ENCODE measurements around the gene TOP1.
"Not testable (repeated sequence)": the region's sequence is repeated elsewhere in the genome, so short reads cannot be mapped to it uniquely, and the experiment has no call there.

TOP1 gene

DNA sequence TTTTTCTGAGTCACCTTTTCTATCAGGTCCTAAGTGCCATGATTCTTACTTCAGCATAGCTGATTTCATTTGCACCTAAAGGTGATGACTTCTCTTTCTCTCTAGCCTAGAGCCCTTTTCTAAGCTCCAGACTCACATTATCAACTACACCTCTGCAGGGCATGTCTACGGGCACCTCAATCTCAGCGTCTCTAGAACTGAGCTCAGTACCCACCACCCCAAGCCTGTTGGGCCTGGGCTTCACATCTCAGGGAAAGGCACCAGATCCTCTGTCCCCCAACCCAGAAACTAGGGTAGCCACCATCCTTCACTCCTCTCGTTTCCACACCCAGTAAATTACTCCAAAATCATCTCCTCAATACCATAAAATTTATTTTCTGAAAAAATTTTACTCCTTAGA, 98.1 kb downstream of the TOP1 start:
- Histone ChIP-seq H3K9me3 (ENCODE audit: control insufficient read depth, low read depth, low read length) (no peaks in the 10 kb centered on the region), H3K27me3 (ENCODE audit: control insufficient read depth, insufficient read depth, low read length) (no peaks in the 10 kb centered on the region), H3K9ac (ENCODE audit: low read length) (no peak overlapping the region), H3K4me3 (ENCODE audit: low read length) (no peak overlapping the region), H3K36me3 (ENCODE audit: control insufficient read depth, low read depth, low read length) (peaks cover 44% of the 10 kb centered on the region), H3K4me1 (ENCODE audit: control insufficient read depth, low read depth, low read length) (no peaks in the 10 kb centered on the region), H3K27ac (ENCODE audit: low read length) (no peak overlapping the region)

DNA sequence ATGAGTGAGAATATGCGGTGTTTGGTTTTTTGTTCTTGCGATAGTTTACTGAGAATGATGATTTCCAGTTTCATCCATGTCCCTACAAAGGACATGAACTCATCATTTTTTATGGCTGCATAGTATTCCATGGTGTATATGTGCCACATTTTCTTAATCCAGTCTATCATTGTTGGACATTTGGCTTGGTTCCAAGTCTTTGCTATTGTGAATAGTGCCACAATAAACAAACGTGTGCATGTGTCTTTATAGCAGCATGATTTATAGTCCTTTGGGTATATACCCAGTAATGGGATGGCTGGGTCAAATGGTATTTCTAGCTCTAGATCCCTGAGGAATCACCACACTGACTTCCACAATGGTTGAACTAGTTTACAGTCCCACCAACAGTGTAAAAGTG, 99.7 kb downstream of the TOP1 start:
- H3K9me3 ChIP-seq (ENCODE audit: control insufficient read depth, low read depth, low read length); H3K9ac ChIP-seq (ENCODE audit: low read length); H3K4me1 ChIP-seq (ENCODE audit: control insufficient read depth, low read depth, low read length); H3K4me3 ChIP-seq (ENCODE audit: low read length); H3K27me3 ChIP-seq (ENCODE audit: control insufficient read depth, insufficient read depth, low read length); H3K27ac ChIP-seq (ENCODE audit: low read length): not testable (repeated sequence)
- H3K36me3 ChIP-seq (ENCODE audit: control insufficient read depth, low read depth, low read length) = peaks cover 28% of the 10 kb centered on the region

DNA sequence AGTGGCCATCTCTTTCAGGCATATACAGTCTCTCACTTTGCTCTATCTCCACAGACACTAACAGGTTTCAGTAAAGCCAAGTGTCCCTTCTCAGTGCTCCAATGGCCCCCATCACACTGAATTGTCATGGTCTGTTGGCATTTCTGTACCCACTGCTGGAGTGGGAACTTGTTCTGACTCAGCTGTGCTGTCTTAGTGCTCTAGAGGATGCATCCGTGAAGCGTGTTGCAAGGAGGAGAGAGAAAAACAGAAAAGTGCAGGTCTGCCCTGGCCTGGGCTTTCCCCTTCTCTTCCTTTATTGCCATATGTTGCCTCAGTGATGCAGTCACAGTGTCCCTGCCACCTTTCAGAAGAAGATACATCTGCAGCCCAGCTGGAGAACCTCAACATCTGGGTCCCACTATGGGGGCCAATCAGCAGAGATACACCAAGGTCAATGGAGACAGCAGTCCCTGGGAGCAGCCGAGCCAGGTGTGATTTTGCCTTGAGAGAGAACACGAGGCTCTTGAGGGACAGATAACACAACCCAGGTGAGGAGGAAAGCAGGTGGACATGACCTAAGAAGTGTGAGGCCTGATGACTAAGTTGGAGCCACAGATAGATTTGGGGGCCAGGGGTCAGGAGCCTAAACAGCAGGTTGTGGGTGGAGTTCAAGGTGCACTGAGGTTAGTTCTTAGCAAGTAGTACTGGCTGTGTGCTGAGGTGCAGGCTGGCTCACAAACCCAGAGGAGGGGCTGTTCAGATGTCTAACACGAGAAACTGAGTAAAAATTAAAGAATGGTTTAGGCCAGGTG, 103.2 kb downstream of the TOP1 start:
- H3K9ac ChIP-seq (ENCODE audit: low read length) = no peak overlapping the region
- no peak overlapping the region for H3K4me3 ChIP-seq (ENCODE audit: low read length)
- no peak overlapping the region for H3K27ac ChIP-seq (ENCODE audit: low read length)
- peaks cover 16% of the 10 kb centered on the region for H3K4me1 ChIP-seq (ENCODE audit: control insufficient read depth, low read depth, low read length)
- peaks cover 10% of the 10 kb centered on the region for H3K27me3 ChIP-seq (ENCODE audit: control insufficient read depth, insufficient read depth, low read length)
- no peaks in the 10 kb centered on the region for H3K9me3 ChIP-seq (ENCODE audit: control insufficient read depth, low read depth, low read length)
- peaks cover 3% of the 10 kb centered on the region for H3K36me3 ChIP-seq (ENCODE audit: control insufficient read depth, low read depth, low read length)

DNA sequence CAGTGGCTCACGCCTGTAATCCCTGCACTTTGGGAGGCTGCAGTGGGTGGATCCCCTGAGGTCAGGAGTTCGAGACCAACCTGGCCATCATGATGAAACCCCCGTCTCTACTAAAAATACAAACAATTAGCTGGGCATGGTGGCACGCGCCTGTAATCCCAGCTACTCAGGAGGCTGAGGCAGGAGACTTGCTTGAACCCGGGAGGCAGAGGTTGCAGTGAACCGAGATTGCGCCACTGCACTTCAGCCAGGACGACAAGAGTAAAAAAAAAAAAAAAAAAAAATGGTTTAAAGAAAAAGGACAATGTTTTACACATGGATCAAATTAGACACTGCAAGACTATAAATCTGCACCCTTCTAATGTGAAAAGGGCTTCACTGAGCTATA, 103.8 kb downstream of the TOP1 start:
- H3K27ac ChIP-seq (ENCODE audit: low read length); H3K9me3 ChIP-seq (ENCODE audit: control insufficient read depth, low read depth, low read length); H3K36me3 ChIP-seq (ENCODE audit: control insufficient read depth, low read depth, low read length); H3K4me3 ChIP-seq (ENCODE audit: low read length); H3K27me3 ChIP-seq (ENCODE audit: control insufficient read depth, insufficient read depth, low read length); H3K9ac ChIP-seq (ENCODE audit: low read length): not testable (repeated sequence)
- peaks cover 16% of the 10 kb centered on the region for H3K4me1 ChIP-seq (ENCODE audit: control insufficient read depth, low read depth, low read length)

DNA sequence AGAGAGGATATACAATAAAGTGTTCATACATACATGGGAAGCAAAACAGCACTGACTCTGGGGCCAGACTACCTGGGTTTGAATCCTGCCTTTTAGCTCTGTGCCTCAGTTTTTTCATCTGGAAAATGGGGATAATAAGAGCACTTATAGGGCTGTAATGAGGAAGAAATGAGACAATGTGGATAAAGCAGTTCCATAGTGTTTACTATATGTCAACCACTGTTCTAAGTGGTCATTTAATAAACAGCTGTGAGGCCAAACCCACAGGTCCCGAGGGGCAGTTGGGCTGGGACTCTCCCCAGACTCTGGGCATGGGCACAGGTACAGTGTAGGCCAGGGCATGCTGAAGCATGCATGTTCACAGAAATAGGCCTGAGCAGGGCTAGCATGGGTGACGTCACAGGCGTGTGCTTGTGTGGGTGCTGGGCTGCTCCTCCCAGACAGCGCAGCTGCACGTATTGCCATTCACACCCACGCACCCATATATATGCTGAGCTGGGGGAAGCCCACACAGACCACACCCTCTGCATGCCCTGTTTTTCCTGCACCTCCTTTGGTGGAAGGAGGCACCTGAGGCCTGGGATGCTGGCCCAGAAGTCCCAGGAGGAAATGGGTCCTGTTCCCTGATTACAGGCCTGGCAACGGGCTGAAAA, 105.2 kb downstream of the TOP1 start:
- no peaks in the 10 kb centered on the region for H3K9me3 ChIP-seq (ENCODE audit: control insufficient read depth, low read depth, low read length)
- H3K4me3 ChIP-seq (ENCODE audit: low read length) = no peak overlapping the region
- H3K27me3 ChIP-seq (ENCODE audit: control insufficient read depth, insufficient read depth, low read length) = peaks cover 10% of the 10 kb centered on the region
- peaks cover 17% of the 10 kb centered on the region for H3K4me1 ChIP-seq (ENCODE audit: control insufficient read depth, low read depth, low read length)
- no peaks in the 10 kb centered on the region for H3K36me3 ChIP-seq (ENCODE audit: control insufficient read depth, low read depth, low read length)
- H3K27ac ChIP-seq (ENCODE audit: low read length) = no peak overlapping the region
- H3K9ac ChIP-seq (ENCODE audit: low read length) = no peak overlapping the region

DNA sequence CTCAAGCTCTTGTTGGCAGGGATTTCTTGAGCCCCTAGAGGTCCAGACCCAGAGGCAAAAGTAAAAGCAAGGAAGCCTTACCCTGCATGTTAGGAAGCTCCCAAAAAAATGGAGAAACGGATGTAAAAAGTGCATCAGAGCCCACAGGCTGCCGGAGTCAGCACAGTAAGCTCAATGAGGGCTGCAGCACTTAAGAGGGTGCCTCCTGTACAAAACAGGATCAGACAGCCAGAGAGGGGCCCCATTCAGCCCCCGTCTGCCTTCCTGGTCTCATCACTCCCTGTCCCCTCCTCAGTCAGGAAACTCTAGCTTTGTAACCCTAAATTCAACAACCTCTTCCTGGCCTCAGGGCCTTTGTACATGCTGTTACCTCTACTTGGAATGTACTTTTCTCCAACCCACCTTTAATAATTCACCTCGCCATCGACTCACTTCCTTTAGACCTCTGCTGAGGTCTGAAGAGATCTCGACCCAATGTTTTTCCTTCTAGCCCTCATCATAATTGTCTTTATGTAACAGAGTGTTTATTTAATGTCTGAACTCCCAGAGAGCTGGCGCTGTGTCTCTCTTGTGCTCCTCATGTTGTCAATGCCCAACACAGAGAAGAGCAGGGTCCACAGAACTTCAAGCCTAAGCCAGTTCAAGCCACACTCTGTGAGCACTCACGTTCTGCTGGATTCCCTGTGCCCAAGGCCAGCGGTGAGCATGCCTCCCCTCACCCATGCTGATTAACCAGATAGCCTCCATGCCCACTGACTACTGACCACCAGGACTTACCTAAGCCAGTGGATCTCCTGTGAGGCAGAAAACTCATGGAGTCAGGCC, 106.0 kb downstream of the TOP1 start:
- no peak overlapping the region for H3K4me3 ChIP-seq (ENCODE audit: low read length)
- H3K27ac ChIP-seq (ENCODE audit: low read length) = no peak overlapping the region
- peaks cover 25% of the 10 kb centered on the region for H3K4me1 ChIP-seq (ENCODE audit: control insufficient read depth, low read depth, low read length)
- no peak overlapping the region for H3K9ac ChIP-seq (ENCODE audit: low read length)
- H3K36me3 ChIP-seq (ENCODE audit: control insufficient read depth, low read depth, low read length) = no peaks in the 10 kb centered on the region
- peaks cover 10% of the 10 kb centered on the region for H3K27me3 ChIP-seq (ENCODE audit: control insufficient read depth, insufficient read depth, low read length)
- no peaks in the 10 kb centered on the region for H3K9me3 ChIP-seq (ENCODE audit: control insufficient read depth, low read depth, low read length)

DNA sequence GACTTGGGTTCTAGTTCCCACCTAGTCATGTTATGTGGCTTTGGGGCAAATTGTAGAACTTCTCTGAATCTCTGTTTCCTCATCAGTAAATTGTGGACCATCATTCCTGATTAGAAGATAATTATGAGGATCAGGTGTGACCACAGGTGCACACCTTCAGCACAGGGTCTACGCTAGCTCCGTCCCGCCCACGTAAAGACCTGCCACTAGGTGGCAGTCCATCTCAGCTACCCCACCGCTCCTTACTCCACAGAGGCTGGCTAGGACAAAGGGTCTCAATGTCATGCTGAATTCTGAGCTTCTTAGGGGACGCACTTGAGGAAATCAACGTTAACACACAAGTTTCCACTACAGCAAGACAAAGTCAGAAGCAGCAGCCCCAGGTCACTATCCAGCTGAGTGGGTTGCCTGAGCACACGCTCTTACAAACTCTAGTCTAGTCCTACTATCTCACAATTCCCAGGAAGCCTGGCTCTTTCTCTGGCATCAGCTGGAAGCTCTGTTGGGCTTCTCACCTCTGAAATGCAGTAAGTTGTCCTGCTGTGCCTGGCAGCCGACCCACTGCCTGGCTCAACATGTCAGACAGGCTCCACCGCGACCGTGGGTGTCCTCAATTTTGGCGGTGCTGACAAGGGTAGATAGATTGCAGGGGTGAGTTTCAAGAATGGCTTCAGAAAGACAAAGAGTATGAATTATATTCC, 106.7 kb downstream of the TOP1 start:
- H3K9ac ChIP-seq (ENCODE audit: low read length) = no peak overlapping the region
- H3K36me3 ChIP-seq (ENCODE audit: control insufficient read depth, low read depth, low read length) = no peaks in the 10 kb centered on the region
- H3K9me3 ChIP-seq (ENCODE audit: control insufficient read depth, low read depth, low read length) = no peaks in the 10 kb centered on the region
- H3K27me3 ChIP-seq (ENCODE audit: control insufficient read depth, insufficient read depth, low read length) = peaks cover 10% of the 10 kb centered on the region
- peak overlapping the region; percentile 24 for H3K4me3 ChIP-seq (ENCODE audit: low read length)
- no peak overlapping the region for H3K27ac ChIP-seq (ENCODE audit: low read length)
- peaks cover 32% of the 10 kb centered on the region for H3K4me1 ChIP-seq (ENCODE audit: control insufficient read depth, low read depth, low read length)

DNA sequence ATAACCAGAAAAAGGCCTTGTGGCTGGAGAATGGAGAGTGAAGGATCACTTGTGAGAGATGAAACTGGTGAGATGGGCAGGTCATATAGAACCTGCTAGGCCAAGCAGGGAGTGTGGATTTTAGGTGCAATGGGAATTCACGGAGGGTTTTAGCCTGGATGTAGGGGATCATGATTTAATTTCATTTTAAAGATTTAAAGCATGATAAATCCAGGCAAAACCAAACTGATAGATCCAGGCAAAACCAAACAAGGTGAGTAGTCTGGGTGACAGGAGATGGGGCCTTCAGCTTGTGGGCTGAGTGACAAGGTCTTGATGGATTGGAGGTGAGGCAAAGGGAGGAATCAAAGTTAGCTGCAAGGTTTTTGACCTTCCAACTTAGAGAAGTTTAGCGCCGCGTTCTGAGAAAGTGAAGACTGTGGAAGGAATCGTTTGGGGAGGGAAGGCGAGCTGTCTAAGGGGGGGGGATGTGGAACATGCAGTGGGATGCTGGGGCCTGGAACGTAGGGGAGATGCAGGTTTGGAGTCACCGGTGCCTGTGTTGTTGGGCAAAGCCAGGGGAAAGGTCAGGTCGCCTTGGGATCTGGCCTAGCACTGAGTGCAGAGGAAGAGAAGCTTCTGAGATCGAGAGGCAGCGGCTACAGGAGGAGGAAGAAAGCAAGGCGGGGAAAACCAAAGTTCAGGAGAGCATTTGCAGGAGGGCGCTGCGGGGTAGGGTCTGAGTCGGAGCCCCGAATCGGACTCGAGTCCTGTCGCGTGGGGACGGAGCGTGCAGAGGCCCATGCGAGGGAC, 107.5 kb downstream of the TOP1 start:
- peak overlapping the region; percentile 70 for H3K4me3 ChIP-seq (ENCODE audit: low read length)
- peaks cover 40% of the 10 kb centered on the region for H3K4me1 ChIP-seq (ENCODE audit: control insufficient read depth, low read depth, low read length)
- H3K9me3 ChIP-seq (ENCODE audit: control insufficient read depth, low read depth, low read length) = no peaks in the 10 kb centered on the region
- no peaks in the 10 kb centered on the region for H3K36me3 ChIP-seq (ENCODE audit: control insufficient read depth, low read depth, low read length)
- peak overlapping the region; percentile 83 for H3K9ac ChIP-seq (ENCODE audit: low read length)
- H3K27ac ChIP-seq (ENCODE audit: low read length) = no peak overlapping the region
- H3K27me3 ChIP-seq (ENCODE audit: control insufficient read depth, insufficient read depth, low read length) = peaks cover 10% of the 10 kb centered on the region

DNA sequence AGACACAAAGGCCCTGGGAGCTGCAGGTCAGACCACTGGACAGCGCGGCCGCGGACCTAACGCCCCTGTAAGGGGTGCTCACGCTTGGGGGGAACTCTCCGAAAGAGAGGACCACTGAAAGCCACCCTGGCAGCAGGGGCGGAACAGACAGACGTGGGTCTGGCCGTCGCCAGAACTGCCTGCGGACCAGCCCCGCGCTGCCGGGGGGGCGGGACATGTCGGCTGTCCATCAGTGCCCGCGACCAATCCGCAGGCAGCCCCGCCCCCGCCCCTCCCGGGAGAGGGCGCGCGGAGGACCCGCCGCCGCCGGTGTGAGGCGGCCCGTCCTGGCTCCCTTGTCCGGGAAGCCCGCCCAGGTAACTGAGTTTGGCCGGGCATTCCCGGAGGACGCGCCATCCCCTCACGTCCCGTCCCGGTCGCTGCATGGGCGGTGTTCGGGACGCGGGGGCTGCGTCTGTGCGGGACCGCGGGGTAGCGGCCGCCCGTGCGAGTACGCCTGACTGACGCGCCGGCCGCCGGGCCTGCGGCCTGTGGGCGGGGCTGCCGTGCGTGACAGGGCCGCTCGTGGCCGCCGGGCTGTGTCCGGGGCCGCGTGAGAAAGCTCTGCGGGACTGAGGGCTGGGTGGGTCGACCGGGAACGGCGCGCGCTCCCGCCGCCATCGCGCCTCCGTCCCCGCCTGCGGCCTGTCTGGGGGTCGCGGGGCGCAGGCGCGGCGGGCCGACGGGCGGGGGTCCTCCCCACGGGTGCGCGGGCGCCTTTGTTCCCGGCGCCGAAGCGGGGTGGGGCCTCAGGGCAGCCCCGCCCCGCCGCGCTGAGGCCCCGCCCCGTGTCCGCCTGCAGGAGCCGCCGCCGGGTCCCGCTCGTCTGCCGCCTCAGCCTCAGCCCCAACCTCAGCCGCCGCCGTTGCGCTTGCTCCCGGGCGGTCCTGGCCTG, 108.3 kb downstream of the TOP1 start, which contains the start of gene PLCG1:
Gene PLCG1 (plus strand): TSS at position 864 of the 934 bp plus-strand sequence. CDS start 99 bp downstream, outside the sequence.
- Histone ChIP-seq H3K9ac (ENCODE audit: low read length) (peak within 1 kb of the TSS; percentile 93), H3K4me1 (ENCODE audit: control insufficient read depth, low read depth, low read length) (peaks cover 43% of the 10 kb centered on the region), H3K27ac (ENCODE audit: low read length) (peak within 1 kb of the TSS; percentile 58), H3K9me3 (ENCODE audit: control insufficient read depth, low read depth, low read length) (no peaks in the 10 kb centered on the region), H3K4me3 (ENCODE audit: low read length) (peak within 1 kb of the TSS; percentile 85), H3K27me3 (ENCODE audit: control insufficient read depth, insufficient read depth, low read length) (peaks cover 10% of the 10 kb centered on the region), H3K36me3 (ENCODE audit: control insufficient read depth, low read depth, low read length) (no peaks in the 10 kb centered on the region)

Measured in iPS-18a (cell line).